ENCODE data around the gene C19orf38. TPM values are rescaled to one million over a fixed set of nuclear protein-coding genes. Genes with fewer than 3 reads are reported as not detected.
A peak's percentile ranks its signal among the peaks of the same experiment; 100 is the strongest.

C19orf38 gene
- total and polyA plus RNA-seq, 9 of the 15 experiments (the other 6 are each of a cell fraction or from before 2014, with no cell fraction given), result 0.14 to 0.18 TPM; not detected in 7

- peaks cover 86% of the 10 kb centered on the region; the same call in 2 of the 3 replicates for H3K36me3 ChIP-seq (ENCODE audit: control insufficient read depth, insufficient read depth, low read length)
- H4K20me1 ChIP-seq (replicated peaks; ENCODE audit: control insufficient read depth, insufficient read depth, low read length), result peaks cover 7% of the 10 kb centered on the region; the same call in 1 of the 2 replicates
- intact Hi-C loops (cut with micrococcal nuclease), result no loop called here
- 96% methylated on average over 4 of the region's 11 CpGs for WGBS (ENCODE audit: insufficient coverage, low coverage, missing lambda C conversion rate)
- H3K79me2 ChIP-seq (ENCODE audit: control insufficient read depth, insufficient read depth, low read length), result peaks cover 8% of the 10 kb centered on the region; the same call in 2 of the 3 replicates
- H3K27me3 ChIP-seq (ENCODE audit: control insufficient read depth in 2 of 2, insufficient read depth in 2 of 2, low read length in 2 of 2), result no peaks in the 10 kb centered on the region
- H3K4me1 ChIP-seq (replicated peaks in 1 of 2; ENCODE audit: control insufficient read depth in 2 of 2, insufficient read depth in 2 of 2, low read length in 2 of 2), result peaks cover 31 to 80% of the 10 kb centered on the region in 2 experiments
- POLR2A ChIA-PET, result interaction anchor here (1.0 kb wide), 1 partner anchor 10 kb away, joined by 3 read pairs; no protein-coding TSS in a partner anchor
- FAIRE-seq (no peak), DNase-seq (ENCODE audit: extremely low read depth in 1 of 4, low spot score in 3 of 4) (no peak), ATAC-seq (no peak)
- no peaks in the 10 kb centered on the region for H3K9me3 ChIP-seq (replicated peaks; ENCODE audit: control insufficient read depth, insufficient read depth, low read depth, low read length)
- no peaks in the 10 kb centered on the region for H3K9me1 ChIP-seq (ENCODE audit: control insufficient read depth, insufficient read depth, low read length)
- in situ Hi-C loops (cut with MboI), result no loop called here
- H3K27ac ChIP-seq (ENCODE audit: extremely low read depth, low read depth, low read length), result no peak overlapping the region
- TF ChIP-seq ZNF274 (IDR thresholded peaks at IDR 0.05; ENCODE audit: borderline replicate concordance, low read depth, low read length) (no peak), L3MBTL2 (IDR thresholded peaks at IDR 0.05) (no peak), TRIM24 (IDR thresholded peaks at IDR 0.05) (no peak), ATF4 (CRISPR knock-in tag; IDR thresholded peaks at IDR 0.05) (no peak), GABPB1 (CRISPR knock-in tag; IDR thresholded peaks at IDR 0.05) (no peak), ZBTB9 (CRISPR knock-in tag; IDR thresholded peaks at IDR 0.05) (no peak), FOSL1 (tag; conservative IDR thresholded peaks at IDR 0.05) (no peak), ZBTB12 (CRISPR knock-in tag; IDR thresholded peaks at IDR 0.05) (no peak), ZBTB11 (CRISPR knock-in tag; IDR thresholded peaks at IDR 0.05) (no peak), NR1H2 (CRISPR knock-in tag; IDR thresholded peaks at IDR 0.05) (no peak), ZSCAN29 (IDR thresholded peaks at IDR 0.05) (no peak)
- peak overlapping the region in 1 of 2 experiments; percentile 4; a peak in 1 of 4 replicates for H3K9ac ChIP-seq (ENCODE audit: insufficient read depth in 1 of 2, low read depth in 2 of 2, low read length in 2 of 2)
- BruUV-seq (replicated peaks), result no TSS peak
- CTCF ChIA-PET (ENCODE audit: low intra/inter-chr PET ratio), result no interaction called here
- H3K4me3 ChIP-seq, result no peak overlapping the region
- H3K4me2 ChIP-seq (ENCODE audit: insufficient read depth, low read length), result no peak overlapping the region
- no peak overlapping the region for H2AFZ ChIP-seq (ENCODE audit: low read depth, low read length)
These were observed 31.5 kb upstream of the C19orf38 start for GRCh38 chr19:10816691-10817090.

Data from K562 (cell line).